Measurements from ENCODE around the gene IPPK.
A peak's percentile ranks its signal among the peaks of the same experiment; 100 is the strongest.
"Not testable (repeated sequence)": the region's sequence is repeated elsewhere in the genome, so short reads cannot be mapped to it uniquely, and the experiment has no call there.

The IPPK gene

DNA sequence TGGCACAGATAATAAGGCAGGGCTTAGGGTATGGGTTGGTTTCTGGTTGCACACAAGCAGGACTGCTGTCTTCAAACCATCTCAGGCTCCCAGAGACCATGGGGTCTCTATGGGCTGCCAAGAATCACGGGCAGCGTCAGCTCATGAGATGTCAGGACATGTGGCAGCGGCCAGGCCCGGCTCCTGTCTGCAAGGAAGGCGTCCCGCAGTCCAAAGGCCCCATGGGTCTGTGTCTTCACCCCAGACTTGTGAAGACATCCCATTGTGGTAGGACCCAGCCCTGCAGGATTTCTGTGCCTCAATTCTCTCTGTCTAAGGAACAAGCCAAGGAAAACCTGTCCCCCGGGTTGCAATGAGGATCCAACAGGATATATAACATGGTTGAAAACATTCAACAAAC is 32.6 kb downstream of the IPPK start:
- DNase-seq, result no peak

DNA sequence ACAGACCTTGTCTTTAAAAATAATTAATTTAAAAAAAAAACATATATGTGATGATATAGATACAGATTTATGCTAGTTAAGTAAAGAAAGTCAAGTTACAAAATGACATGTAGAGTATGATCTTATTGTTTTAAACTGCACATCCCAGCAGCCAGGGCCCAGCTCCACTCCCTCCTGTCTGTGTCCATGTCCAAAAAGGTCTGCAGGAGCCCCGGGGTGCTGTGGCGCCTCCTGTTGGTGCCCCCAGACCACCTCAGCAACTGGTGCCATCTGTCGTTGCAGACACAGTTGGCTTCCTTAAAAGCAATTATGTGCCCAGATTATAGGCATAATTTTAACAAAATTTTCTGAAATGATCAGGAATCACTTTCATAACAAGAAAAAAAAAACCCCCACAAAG is 33.3 kb downstream of the IPPK start:
- no peak for DNase-seq

DNA sequence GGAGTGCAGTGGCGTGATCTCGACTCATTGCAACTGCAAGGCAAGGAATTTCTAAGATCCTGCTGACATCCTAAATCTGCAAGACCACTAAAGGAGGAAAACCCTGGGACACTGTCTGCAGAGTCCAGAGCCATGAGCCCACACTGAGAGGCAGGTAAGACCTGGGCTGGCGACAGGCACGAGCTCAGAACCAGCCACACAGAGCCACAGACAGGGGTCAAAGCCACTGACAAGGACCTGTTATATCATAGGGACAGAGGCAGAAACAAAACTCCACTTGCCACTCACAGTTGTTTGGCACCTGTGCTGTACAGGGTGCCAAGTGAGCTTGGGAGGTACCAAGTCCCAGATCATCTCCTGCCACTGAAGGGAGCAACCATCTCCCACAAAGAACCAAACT is 34.2 kb downstream of the IPPK start:
- no peak for DNase-seq

DNA sequence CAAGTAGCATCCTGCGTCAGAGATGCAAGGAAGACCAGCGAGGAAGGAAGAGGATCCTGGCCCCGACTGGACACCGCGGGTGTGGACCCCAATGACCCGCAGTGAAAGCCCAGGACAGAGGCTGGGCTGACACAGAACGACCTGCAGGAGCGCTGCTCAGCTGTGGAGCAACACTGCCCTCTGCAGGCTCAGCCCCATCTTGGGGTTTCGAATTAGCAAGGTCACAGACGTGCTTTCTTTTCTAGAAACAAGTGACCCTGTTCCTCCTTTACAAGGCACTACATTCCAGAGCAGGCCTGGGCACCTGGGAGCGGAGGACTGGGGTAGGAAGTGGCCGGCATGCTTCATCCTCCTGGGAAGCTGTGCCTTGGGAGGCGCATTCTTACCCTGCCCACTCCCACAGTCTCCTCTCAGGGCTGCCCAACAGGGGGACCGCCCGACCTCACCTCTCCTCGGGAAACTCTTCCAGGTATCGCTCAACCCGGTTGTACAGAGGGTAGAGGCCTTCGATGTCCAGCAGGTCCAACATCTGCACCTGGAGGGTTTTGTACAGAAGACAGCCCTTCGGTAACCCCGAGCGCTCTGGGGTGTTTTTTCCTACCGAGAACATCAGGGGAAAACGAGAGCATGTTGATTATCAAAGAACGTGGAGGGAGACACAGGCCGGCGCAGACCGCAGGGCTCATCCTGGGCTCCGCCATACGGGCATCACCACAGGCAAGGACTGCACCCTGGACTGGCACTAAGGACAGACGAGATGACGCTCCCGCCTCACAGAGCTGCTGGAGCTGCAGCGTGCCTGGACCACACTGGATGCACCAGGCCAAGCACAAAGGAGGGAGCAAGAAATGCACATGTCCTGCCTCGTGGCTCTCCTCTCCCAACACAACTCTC is 35.0 kb downstream of the IPPK start:
- DNase-seq, result peak; percentile 20 to 55

DNA sequence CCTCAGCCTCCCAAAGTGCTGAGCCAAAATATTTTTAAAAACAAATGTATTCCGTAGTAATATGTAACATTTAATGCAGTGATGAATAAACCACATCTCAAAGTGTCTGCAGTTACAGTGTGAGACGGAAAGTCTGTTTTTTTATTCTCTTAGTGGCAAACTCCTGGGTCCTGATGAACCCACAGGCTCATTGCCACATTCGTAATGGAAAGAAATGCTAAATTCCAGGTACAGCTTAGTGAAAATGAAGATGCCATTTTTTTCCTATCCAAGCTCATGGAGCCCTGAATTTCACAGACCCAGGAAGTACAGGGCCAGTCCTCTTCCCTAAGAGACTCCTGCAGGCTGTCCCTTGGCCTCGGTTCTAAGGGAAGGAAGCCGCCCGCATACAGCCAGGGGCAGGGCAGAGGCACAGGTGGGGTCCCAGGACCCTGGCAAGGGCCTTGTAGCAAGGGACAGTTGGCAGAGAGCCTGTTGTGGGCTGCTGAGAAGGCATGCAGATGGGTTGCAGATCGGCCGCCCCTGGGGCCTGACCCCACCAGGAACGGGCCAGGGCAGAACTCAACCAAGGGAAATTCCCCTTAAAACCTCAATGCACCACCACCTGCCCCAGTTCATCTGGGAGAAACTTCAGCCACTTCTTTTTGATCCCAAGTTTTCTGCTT is 36.2 kb downstream of the IPPK start:
- no peak for DNase-seq

DNA sequence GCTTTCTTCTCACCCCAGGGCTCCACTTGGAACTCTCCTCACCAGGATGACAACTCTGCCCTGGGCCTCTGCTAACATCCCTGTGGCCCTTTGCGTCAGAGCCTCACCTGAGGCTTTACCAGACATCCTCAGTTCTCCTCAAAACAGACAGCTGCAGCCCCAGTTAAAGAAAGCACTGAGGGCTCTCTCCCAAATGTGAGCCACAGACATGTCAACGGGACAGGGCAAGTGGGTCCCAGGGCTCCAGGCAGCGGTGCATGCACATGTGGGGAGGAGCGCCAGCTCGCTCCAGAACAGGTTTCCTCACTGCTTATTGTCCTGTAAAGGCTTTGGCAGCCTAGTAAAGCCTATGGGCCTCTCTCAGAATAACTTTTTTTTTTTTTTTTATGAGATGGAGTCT is 37.3 kb downstream of the IPPK start:
- DNase-seq, result no peak

DNA sequence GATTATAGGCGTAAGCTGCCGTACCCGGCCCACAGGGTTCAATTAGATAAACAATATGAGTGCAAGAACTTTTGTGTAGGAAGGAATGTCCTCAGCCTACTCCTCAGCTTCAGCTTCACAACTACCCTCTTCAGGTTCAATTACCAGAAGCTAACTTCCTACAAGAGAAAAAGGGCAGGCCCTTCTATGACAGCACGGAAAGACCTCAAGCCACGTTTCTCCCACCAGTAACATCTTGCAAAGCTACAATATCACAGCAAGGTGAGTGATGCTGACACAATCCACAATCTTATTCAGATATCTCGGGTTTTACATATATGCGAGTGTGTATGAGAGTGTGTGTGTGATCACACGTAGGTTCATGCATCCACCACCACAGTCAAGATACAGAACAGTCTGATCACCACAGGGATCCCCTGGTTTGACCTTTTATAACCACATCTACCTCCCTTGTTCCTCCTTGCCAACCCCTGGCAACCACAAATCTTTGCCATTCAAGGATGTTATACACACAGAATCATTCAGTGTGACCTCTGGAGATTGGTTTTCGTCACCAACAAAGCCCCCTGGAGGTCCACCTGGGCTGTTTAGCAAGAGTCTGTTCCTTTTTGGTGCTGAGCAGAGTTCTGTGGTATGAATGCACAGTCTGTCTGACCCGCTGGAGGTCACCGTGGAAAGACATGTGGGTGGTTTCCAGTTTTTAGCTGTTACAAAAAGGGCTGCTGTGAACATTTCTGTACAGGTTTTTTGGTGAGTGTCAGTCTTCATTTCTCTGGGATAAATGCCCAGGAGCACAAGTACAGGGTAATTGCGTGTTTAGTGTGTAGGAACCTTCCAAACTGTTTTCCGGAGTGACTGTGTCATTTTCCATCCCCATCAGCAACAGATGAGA is 38.2 kb downstream of the IPPK start:
- DNase-seq, result no peak

DNA sequence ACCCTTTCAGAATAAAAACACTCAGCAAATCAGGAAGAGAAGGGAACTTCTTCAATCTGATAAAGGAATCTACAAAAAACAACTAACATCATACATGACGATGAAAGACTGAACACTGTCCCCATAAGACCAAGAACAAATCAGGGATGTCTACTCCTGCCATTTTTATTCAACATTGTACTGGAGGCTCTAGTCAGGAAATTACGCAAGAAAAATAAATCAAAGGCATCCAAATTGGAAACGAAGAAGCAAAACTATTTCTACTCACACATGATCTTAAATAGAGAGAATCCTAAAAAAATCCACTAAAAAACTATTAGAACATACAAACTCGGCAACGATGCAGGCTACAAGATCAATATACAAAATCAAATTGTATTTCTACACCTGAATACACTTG is 42.3 kb downstream of the IPPK start:
- DNase-seq, result no peak

DNA sequence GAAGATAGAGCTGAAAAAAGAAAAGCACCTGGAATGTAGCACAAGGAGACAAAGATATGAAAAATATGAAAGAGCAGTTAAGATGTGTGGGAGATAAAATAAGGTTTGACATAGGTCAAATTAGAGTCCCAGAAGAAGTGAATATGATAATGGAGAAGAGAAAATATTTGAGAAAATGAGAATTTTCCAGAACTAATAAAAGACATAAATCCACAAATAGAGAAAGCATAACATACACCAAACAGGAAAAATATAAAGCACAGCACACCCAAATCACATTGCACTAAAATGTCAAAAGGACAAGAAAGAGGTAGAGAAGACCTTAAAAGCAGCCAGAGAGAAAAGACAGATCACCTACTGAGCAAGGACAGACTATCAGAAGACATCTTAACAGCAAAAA is 43.4 kb downstream of the IPPK start:
- no peak for DNase-seq

DNA sequence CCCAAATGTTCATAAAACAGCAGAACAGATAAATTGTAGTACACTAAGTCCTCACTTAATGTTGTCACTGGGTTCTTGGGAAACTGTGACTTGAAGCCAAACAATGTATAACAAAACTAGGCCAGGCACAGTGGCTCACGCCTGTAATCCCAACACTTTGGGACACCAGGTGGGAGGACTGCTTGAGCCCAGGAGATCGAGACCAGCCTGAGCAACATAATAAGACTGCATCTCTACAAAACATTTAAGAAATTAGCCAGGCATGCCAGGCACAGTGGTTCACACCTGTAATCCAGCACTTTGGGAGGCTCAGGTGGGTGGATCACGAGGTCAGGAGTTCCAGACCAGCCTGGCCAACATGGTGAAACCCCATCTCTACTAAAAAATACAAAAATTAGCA is 46.0 kb downstream of the IPPK start:
- DNase-seq, result not testable (repeated sequence)

DNA sequence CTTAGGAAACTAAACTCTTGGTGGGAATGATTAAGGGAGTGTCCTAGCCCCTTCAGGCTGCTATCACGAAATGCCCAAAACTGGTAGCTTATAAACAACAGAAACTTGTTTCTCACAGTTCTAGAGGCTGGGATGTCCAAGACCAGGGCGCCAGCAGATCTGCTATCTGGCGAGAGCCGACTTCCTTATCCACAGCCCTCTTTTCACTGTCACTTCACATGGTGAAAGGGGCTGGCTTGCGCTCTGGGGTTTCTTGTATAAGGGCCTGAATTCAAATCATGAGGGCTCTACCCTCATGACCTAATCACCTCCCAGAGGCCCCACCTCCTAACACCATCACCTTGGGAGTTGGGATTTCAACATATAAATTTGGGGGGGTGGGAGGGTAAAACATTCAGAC is 49.1 kb downstream of the IPPK start:
- DNase-seq, result no peak

DNA sequence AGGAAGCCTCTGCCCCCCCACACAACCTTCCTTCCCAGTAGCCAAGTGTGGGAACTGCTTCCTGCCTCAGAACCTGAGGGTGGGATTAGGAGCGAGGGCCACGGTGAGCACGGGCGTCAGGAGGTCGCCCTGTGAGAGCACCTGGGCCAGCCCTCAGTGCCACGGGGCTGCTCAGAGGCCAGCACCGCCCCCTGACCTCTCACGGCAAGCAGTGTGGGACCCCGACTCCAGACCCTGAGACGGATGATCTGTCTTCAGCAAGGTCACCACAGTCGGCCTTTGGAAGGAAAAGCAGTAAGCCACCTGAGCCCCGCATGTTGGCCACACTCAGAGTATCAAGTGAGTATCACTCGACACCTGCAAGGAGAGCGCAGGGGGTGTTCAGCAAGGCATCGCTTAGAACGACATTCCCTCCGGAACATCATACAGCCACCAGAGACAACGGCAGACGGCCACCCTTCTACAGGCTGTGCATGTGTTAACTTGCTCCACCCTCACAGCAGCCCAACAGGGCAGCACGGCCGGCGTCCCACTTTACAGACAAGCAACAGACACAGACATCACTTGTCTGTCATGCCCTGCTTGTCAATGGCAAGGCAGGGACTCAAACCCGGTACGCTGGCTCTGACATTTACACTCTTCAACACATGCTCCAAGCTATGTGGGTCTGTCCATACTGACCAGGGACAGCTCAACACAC is 50.2 kb downstream of the IPPK start:
- DNase-seq, result no peak

DNA sequence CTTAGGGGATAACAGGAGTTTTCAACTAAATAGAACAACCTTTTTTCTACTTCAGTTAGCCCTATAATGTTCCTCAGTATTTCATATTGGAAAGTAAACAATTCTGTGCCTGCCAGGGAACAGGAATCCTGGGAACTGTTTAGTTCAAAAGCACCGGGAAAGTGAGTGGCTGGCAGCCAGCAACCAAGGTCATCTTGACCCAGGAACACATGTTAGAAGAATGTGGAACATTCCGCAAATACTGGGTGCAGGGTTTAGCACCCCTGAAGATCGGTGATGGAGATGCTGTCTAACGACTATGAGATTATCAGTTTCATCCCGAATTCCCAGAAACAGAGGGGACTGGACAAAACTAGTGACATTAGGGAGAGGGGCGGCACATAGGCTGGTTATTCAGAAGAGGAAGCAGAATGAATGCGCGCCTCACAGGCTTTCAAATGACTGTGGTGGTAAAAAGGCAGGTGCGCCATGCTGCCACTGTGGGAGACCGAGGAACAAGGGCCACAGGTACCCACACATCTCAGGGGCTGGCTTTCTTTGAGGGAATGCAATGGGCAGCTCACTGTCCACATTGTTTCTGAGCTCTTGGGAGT is 51.2 kb downstream of the IPPK start:
- no peak for DNase-seq

DNA sequence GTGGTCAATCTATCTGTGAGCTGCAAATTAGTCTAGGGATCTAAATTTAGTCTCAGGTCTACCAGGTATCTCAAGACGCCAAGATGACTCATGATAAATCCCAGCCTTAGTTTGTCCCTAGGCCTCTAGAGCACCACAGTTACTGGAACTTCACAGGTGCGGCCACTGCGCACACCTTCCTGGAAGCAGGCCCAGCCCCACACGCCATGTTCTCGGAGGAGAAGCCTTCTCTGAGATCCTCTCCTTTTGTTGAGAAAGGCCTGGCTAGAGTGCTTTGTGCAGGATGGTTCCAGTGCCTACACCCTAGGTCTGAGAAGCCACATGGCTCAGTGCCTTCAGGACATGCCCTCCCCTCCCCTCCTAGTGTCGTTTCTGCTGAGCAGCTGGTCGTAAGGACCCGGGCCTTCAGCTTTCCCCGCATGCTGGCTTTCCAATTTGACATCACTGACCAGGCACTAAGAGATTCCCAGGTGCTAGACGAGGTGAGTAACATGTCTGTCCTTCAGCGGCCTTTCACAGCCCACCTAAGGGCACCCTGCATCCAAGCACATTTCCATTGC is 51.9 kb downstream of the IPPK start:
- DNase-seq, result no peak

DNA sequence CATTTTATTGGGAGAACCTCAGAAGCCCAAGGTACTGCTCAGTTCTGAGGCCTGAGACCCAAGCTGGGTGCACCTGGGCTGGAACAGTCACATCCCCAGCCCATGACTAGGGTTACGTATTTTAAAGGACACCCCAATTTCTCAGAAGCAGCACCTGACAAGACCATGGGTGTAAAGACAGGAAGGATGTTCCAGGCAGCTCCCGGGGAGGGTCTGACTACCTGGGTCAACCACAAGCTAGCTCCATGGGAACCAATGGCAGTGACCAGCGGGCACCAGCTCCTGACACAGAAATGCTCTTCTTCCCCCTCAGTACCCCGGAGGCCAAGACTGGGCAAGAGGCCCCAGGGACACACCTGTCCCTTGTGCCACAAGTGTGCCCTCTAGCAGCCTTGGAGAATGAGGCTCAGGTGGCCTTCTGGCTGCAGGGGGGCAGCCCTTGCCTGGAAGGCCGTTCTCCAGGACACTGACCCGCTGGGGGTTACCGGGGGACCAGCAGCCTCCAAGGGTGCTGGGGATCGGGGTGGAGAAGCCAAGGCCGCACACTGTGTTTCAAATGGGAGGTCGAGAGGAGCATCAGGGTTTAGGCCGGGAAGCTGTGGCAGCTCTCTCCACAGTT is 52.6 kb downstream of the IPPK start:
- no peak for DNase-seq

DNA sequence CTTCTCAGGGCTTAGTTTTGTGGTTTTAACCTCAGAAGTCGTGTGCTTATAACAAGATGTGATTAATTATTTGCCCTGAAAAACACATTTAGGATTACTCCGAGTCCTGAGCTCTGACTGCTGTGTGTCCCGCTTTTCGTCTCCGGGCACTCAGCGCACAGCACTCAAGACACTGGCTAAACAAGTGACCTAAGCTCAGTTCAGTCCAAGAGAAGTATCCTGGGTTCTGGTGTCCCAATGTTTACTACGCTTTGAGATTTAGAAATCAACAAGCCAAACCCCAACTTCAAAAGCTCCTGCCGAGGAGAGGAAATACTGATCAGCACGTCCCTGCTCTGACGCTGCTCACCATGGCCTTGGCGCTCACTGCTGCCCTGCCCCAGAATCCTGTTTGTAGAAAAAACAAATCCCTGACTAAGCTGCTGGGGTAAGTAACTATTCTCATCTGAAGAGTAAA is 53.2 kb downstream of the IPPK start:
- no peak for DNase-seq

DNA sequence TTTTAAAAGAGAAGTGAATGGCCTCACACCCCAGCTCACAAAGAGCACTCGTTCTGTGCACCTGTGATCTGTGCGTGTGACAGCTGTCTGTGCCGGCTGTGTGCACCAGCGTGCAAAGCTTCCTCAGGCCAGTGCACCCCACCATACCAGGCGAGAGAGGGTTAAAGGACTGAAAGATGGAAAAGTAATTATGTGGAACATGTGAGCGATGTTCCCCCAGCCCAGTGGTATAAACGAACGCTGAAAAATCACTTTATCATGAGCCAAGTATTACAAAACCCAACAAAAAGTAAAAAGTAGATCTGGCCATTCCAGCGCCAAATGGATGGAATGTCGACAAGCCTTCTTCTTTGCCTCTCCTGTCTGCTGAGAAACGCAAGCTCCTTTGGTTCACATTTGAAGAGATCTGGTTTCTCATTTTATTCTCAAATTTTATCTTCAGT is 53.7 kb downstream of the IPPK start:
- DNase-seq, result no peak

DNA sequence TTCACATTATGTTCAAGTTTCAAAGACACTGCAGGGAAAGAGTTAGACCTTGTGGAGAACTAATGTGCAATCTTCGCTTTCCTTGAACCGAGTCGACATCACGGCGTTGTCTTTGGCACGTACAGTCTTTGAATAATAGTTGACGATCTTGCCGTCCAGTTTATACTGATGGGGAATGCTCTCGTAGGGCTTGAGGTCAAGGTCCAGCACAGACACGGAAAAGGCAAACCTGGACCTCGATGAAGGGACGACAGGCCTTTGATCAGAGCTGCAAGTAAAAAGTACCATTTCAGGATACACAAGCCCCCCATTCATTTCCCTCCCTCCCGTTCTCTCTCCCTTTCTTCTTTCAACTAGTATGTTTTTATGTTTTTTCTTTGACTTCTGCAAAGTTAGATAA is 54.1 kb downstream of the IPPK start:
- DNase-seq, result no peak

DNA sequence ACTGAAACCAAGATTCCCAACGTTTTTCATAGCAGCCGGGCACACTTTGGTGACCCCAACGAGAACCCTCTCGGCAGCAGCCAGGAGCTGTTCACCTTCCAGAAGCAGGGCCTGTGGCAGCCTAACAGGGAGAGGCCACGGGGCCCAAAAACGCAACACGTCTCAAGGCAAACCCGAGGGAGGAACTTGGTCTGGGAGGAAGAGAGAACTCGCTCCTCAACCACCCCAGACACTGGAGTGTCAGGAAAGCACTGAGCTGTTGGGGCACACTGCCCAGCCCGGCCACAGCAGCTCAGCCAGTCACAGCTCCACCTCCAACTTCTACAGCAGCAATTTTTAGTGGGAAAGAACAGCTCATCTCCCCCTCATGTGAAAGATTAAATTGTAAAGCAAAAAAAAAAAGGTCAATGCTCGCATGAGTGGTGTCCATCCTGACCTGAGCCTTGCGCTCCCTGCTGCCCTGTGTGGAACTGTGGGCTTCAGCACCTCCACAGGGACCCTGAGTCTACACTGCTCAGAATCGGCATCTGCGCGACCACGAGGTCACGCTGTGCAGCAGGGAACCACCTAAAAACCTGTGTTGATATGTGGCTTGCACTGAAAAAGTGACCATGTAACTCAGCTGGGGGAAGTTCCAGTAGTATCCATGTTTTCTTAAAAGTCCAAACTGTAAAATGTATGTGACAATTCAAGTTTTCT is 55.0 kb downstream of the IPPK start:
- no peak for DNase-seq

DNA sequence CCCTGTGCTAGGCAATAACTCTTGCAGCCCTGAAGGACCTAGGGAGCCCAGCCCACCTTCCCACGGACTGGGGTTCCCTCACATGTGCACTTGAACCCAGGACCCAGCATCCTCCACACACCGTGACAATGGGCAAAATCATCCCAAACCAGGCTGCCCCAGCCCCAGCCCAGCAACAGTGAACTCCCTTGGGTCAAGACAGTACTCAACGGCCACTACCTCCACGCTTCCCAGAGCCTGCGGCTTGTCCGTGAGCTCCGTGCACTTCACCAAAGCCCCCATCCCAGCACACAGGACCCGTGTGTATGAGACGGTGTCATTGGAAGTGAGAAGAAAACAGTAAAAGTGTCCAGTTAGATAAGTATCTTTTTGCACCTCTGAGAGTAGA is 55.8 kb downstream of the IPPK start:
- DNase-seq, result no peak
